ENCODE data around the gene RAB3A.
A peak's percentile ranks its signal among the peaks of the same experiment; 100 is the strongest.

Gene RAB3A

GRCh38 chr19:18160971-18161635, 42.7 kb downstream of the RAB3A start:
- TF ChIP-seq, protein P1, sequence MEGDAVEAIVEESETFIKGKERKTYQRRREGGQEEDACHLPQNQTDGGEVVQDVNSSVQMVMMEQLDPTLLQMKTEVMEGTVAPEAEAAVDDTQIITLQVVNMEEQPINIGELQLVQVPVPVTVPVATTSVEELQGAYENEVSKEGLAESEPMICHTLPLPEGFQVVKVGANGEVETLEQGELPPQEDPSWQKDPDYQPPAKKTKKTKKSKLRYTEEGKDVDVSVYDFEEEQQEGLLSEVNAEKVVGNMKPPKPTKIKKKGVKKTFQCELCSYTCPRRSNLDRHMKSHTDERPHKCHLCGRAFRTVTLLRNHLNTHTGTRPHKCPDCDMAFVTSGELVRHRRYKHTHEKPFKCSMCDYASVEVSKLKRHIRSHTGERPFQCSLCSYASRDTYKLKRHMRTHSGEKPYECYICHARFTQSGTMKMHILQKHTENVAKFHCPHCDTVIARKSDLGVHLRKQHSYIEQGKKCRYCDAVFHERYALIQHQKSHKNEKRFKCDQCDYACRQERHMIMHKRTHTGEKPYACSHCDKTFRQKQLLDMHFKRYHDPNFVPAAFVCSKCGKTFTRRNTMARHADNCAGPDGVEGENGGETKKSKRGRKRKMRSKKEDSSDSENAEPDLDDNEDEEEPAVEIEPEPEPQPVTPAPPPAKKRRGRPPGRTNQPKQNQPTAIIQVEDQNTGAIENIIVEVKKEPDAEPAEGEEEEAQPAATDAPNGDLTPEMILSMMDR (IDR thresholded peaks at IDR 0.05), result peak; percentile 94

DNA sequence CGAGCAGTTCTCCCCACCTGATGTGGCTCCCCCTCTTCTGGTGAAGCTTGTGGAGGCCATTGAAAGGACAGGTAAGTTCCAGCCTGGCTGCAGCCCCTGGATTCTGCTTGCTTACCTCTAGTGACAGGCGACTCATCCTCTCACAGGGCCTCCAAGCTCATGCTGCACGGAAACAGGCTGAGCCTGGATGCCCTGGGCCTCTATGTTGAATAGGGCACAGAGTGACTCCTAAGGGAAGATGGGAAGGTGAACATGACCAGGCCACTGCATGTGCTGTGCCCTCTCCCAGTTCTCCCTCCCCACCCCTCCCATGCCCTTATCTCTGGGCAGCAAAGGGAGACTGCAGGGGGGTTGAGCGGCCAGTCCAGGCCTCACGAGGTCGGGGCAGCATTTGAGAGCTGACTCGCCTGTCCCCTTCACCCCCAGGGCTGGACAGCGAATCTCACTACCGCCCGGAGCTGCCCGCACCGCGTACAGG, 43.3 kb downstream of the RAB3A start:
- TF ChIP-seq, protein P1 (IDR thresholded peaks at IDR 0.05), result no peak

DNA sequence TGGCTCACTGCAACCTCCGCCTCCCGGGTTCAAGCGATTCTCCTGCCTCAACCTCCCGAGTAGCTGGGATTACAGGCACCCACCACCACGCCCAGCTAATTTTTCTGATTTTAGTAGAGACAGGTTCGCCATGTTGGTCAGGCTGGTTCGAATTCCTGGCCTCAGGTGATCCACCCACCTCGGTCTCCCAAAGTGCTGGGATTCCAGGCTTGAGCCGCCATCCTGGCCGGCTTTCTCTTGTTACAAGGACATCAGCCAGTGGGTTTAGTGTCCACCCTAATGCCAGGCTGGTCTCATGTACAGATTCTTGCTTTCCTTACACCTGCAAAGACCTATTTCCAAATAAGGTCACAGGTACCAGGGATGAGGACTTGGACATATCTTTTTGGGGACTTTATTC, 44.0 kb downstream of the RAB3A start:
- TF ChIP-seq, protein P1 (IDR thresholded peaks at IDR 0.05), result no peak

GRCh38 chr19:18158467-18158866, 45.4 kb downstream of the RAB3A start:
- TF ChIP-seq, protein P1 (IDR thresholded peaks at IDR 0.05), result no peak

GRCh38 chr19:18157465-18158063, 46.3 kb downstream of the RAB3A start:
- TF ChIP-seq, protein P1 (IDR thresholded peaks at IDR 0.05), result no peak

- TF ChIP-seq, protein P1 (IDR thresholded peaks at IDR 0.05), result no peak
Observed at GRCh38 chr19:18156841-18157464, 46.9 kb downstream of the RAB3A start.

- TF ChIP-seq, protein P1 (IDR thresholded peaks at IDR 0.05), result no peak
Observed at GRCh38 chr19:18156268-18156667, 47.6 kb downstream of the RAB3A start.

Data from LNCAP (cell line).